NCI-H128 (cell line): Measurements from ENCODE around the gene GRAMD1B.

ENCODE experiments used
- DNase-seq: peaks from one replicate; lab custom pipeline; 2025; ENCODE audit not compliant: unreplicated experiment; lab: John Stamatoyannopoulos, UW

Gene GRAMD1B

GRCh38 chr11:123527526-123527925, 97.5 kb downstream of the GRAMD1B start:
- DNase-seq = no peak

GRCh38 chr11:123527947-123528346, 97.9 kb downstream of the GRAMD1B start:
- no peak for DNase-seq

GRCh38 chr11:123531325-123531724, 101.3 kb downstream of the GRAMD1B start:
- DNase-seq = no peak

- DNase-seq = no peak
Measured at GRCh38 chr11:123532131-123532530, 102.1 kb downstream of the GRAMD1B start.

GRCh38 chr11:123535401-123535800, 105.3 kb downstream of the GRAMD1B start:
- no peak for DNase-seq

- no peak for DNase-seq
Measured at GRCh38 chr11:123536690-123537437, 106.8 kb downstream of the GRAMD1B start.

GRCh38 chr11:123537726-123538125, 107.7 kb downstream of the GRAMD1B start:
- no peak for DNase-seq

- no peak for DNase-seq
Measured at GRCh38 chr11:123543797-123544196, 113.7 kb downstream of the GRAMD1B start.

GRCh38 chr11:123544631-123545375, 114.7 kb downstream of the GRAMD1B start:
- DNase-seq = no peak

GRCh38 chr11:123545726-123546270, 115.7 kb downstream of the GRAMD1B start:
- no peak for DNase-seq

- DNase-seq = no peak
Measured at GRCh38 chr11:123546515-123546914, 116.4 kb downstream of the GRAMD1B start.

GRCh38 chr11:123547180-123547579, 117.1 kb downstream of the GRAMD1B start:
- no peak for DNase-seq

GRCh38 chr11:123548774-123549173, 118.7 kb downstream of the GRAMD1B start:
- DNase-seq = no peak

GRCh38 chr11:123549926-123550917, 120.2 kb downstream of the GRAMD1B start:
- no peak for DNase-seq

- no peak for DNase-seq
Measured at GRCh38 chr11:123551079-123551478, 121.0 kb downstream of the GRAMD1B start.

GRCh38 chr11:123556633-123557032, 126.6 kb downstream of the GRAMD1B start:
- no peak for DNase-seq

- no peak for DNase-seq
Measured at GRCh38 chr11:123558536-123559315, 128.7 kb downstream of the GRAMD1B start.

GRCh38 chr11:123559523-123559955, 129.5 kb downstream of the GRAMD1B start:
- DNase-seq = no peak

GRCh38 chr11:123560006-123560405, 129.9 kb downstream of the GRAMD1B start:
- DNase-seq = no peak

GRCh38 chr11:123561431-123561800, 131.3 kb downstream of the GRAMD1B start:
- no peak for DNase-seq
